K562 (cell line): ENCODE data around the gene LAMB2. TPM values are rescaled to one million over a fixed set of nuclear protein-coding genes. Genes with fewer than 3 reads are reported as not detected.

Source experiments
- ELK1 ChIP-seq: sonication (generic); formaldehyde crosslinking; IDR thresholded peaks from 2 replicates; pipeline ENCODE4 v1.8.1; 2022; ENCODE audit warnings: missing genetic modification reagents
- FOXM1 ChIP-seq, 2 experiments: fragments of 450-650 bp in 1 of 2; sonication (generic) in 1 of 2; formaldehyde crosslinking in 1 of 2; IDR thresholded peaks; 2 replicates each; pipeline versions ENCODE4 v1.6.1 to v1.9.0; 2017 to 2022; ENCODE audit warnings: low read depth in 2 of 2, mild to moderate bottlenecking in 2 of 2, missing genetic modification reagents in 1 of 2, moderate library complexity in 1 of 2
- GABPA ChIP-seq: fragments of 200-800 bp; sonication (Bioruptor generic); conservative IDR thresholded peaks from 2 replicates; pipeline ENCODE4 v1.6.1; 2016; ENCODE audit warnings: low read depth, missing genetic modification characterization, missing compliant biosample characterization
- JUN ChIP-seq, 2 experiments: sonication (generic) in 1 of 2; formaldehyde crosslinking in 1 of 2; IDR thresholded peaks; 2 replicates each; pipeline versions ENCODE4 v1.6.1 to v1.8.0; 2012 to 2022; ENCODE audit warnings: borderline replicate concordance in 2 of 2, mild to moderate bottlenecking in 2 of 2, improper control_type of control experiment in 1 of 2, low read depth in 1 of 2, low read length in 1 of 2, missing genetic modification reagents in 1 of 2
- L3MBTL2 ChIP-seq: fragments of 450-650 bp; IDR thresholded peaks from 2 replicates; pipeline ENCODE4 v1.6.1; 2016; ENCODE audit warnings: mild to moderate bottlenecking, moderate library complexity
- MBD2 ChIP-seq: sonication (generic); IDR thresholded peaks from 2 replicates; pipeline ENCODE4 v1.6.1; 2016; ENCODE audit warnings: low read depth, borderline replicate concordance
- MED1 ChIP-seq: sonication (generic); formaldehyde crosslinking; IDR thresholded peaks from 2 replicates; pipeline ENCODE4 v1.8.1; 2023; ENCODE audit warnings: missing genetic modification reagents, borderline replicate concordance
- MTA3 ChIP-seq: fragments of 450-650 bp; formaldehyde crosslinking; IDR thresholded peaks from 2 replicates; pipeline ENCODE4 v1.6.1; 2017; ENCODE audit warnings: mild to moderate bottlenecking, borderline replicate concordance
- MYC ChIP-seq, 2 experiments: fragments of 250-450 bp in 1 of 2; sonication (Bioruptor Pico) in 1 of 2; IDR thresholded peaks; 2 replicates each; pipeline versions ENCODE4 v1.5.1 to v1.6.1; 2012 to 2021; ENCODE audit warnings: low read depth in 2 of 2, borderline replicate concordance in 1 of 2, improper control_type of control experiment in 1 of 2, low read length in 1 of 2, mild to moderate bottlenecking in 1 of 2, moderate library complexity in 1 of 2
- POLR2AphosphoS2 ChIP-seq: IDR thresholded peaks from 2 replicates; pipeline ENCODE4 v1.6.1; 2012; ENCODE audit warnings: low read length, improper control_type of control experiment
- RBM22 ChIP-seq: fragments of 200-400 bp; formaldehyde crosslinking; IDR thresholded peaks from 2 replicates; pipeline ENCODE4 v1.6.1; 2018; ENCODE audit warnings: low read length, low read depth; ENCODE audit not compliant: poor library complexity, severe bottlenecking
- SMAD4 ChIP-seq: fragments of 250-450 bp; sonication (Bioruptor Pico); conservative IDR thresholded peaks from 2 replicates; pipeline ENCODE4 v1.8.0; 2021; ENCODE audit warnings: inconsistent platforms, mild to moderate bottlenecking, moderate library complexity
- SMARCA5 ChIP-seq: fragments of 450-650 bp; IDR thresholded peaks from 2 replicates; pipeline ENCODE4 v1.6.1; 2016
- ZNF140 ChIP-seq: fragments of 250-450 bp; sonication (Bioruptor Pico); IDR thresholded peaks from 2 replicates; pipeline ENCODE4 v1.8.0; 2021; ENCODE audit warnings: moderate library complexity, mild to moderate bottlenecking, inconsistent platforms
- polyA plus RNA-seq, 8 experiments: library from polyadenylated mRNA; depleted of rRNA in 4 of 8; stranded (reverse) in 5 of 8; unstranded in 3 of 8; fragments of >200 nt; fragmentation: Nextera tagmentation in 2 of 8; fragmentation: Illumina TruSeq in 1 of 8; extraction: Ambion mirVana in 2 of 8; extraction: Trizol in 1 of 8; gene quantifications; 2 replicates each; pipeline versions ENCODE4 v1.2.1 to v1.2.3, GENCODE V29; 2011 to 2014; ENCODE audit warnings: inconsistent platforms in 1 of 8, missing spikeins in 1 of 8
- total RNA-seq, 7 experiments: library from RNA; depleted of rRNA in 6 of 7; stranded (reverse); fragments of >200 nt in 6 of 7; fragmentation: Illumina TruSeq in 2 of 7; extraction: Trizol in 2 of 7; gene quantifications; 2 replicates each; pipeline versions ENCODE4 v1.2.1 to v1.2.3, GENCODE V29; 2011 to 2021; ENCODE audit warnings: low replicate concordance in 1 of 7
- TF ChIP-seq, protein P1 (sequence below), 2 experiments: fragments of 450-650 bp in 1 of 2; sonication (generic) in 1 of 2; formaldehyde crosslinking in 1 of 2; IDR thresholded peaks; 2 replicates each; pipeline versions ENCODE4 v1.7.1 to v1.9.0; 2016 to 2022; ENCODE audit warnings: inconsistent platforms in 1 of 2, mild to moderate bottlenecking in 1 of 2, missing genetic modification reagents in 1 of 2

The LAMB2 gene
- total and polyA plus RNA-seq, 9 of the 15 experiments (the other 6 are each of a cell fraction or from before 2014, with no cell fraction given) = 1.4 to 26.0 (median 16.2) TPM

- TF ChIP-seq MYC (IDR thresholded peaks at IDR 0.05; ENCODE audit: low read depth, low read length) = peak; percentile 53; the same call in 1 of the 2 replicates
- TF ChIP-seq MYC (CRISPR knock-in tag; IDR thresholded peaks at IDR 0.05; ENCODE audit: borderline replicate concordance, low read depth) = no peak
- peak; percentile 66; the same call in 1 of the 2 replicates for TF ChIP-seq POLR2AphosphoS2
- no peak for TF ChIP-seq FOXM1 (IDR thresholded peaks at IDR 0.05; ENCODE audit: low read depth)
- no peak for TF ChIP-seq FOXM1 (CRISPR knock-in tag; IDR thresholded peaks at IDR 0.05; ENCODE audit: low read depth)
- TF ChIP-seq L3MBTL2 = peak; percentile 64; the same call in 1 of the 2 replicates
- no peak for TF ChIP-seq RBM22
- TF ChIP-seq MTA3 = peak; percentile 28; the same call in 1 of the 2 replicates
- no peak for TF ChIP-seq MED1 (CRISPR knock-in tag)
- TF ChIP-seq JUN (IDR thresholded peaks at IDR 0.05; ENCODE audit: borderline replicate concordance, low read depth, low read length) = no peak
- no peak for TF ChIP-seq JUN (CRISPR knock-in tag; IDR thresholded peaks at IDR 0.05; ENCODE audit: borderline replicate concordance)
- TF ChIP-seq SMAD4 (CRISPR knock-in tag) = no peak
- TF ChIP-seq ELK1 (CRISPR knock-in tag) = no peak
- TF ChIP-seq GABPA (tag) = peak; percentile 92
- no peak for TF ChIP-seq ZNF140 (CRISPR knock-in tag)
- TF ChIP-seq, protein P1, sequence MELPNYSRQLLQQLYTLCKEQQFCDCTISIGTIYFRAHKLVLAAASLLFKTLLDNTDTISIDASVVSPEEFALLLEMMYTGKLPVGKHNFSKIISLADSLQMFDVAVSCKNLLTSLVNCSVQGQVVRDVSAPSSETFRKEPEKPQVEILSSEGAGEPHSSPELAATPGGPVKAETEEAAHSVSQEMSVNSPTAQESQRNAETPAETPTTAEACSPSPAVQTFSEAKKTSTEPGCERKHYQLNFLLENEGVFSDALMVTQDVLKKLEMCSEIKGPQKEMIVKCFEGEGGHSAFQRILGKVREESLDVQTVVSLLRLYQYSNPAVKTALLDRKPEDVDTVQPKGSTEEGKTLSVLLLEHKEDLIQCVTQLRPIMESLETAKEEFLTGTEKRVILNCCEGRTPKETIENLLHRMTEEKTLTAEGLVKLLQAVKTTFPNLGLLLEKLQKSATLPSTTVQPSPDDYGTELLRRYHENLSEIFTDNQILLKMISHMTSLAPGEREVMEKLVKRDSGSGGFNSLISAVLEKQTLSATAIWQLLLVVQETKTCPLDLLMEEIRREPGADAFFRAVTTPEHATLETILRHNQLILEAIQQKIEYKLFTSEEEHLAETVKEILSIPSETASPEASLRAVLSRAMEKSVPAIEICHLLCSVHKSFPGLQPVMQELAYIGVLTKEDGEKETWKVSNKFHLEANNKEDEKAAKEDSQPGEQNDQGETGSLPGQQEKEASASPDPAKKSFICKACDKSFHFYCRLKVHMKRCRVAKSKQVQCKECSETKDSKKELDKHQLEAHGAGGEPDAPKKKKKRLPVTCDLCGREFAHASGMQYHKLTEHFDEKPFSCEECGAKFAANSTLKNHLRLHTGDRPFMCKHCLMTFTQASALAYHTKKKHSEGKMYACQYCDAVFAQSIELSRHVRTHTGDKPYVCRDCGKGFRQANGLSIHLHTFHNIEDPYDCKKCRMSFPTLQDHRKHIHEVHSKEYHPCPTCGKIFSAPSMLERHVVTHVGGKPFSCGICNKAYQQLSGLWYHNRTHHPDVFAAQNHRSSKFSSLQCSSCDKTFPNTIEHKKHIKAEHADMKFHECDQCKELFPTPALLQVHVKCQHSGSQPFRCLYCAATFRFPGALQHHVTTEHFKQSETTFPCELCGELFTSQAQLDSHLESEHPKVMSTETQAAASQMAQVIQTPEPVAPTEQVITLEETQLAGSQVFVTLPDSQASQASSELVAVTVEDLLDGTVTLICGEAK (IDR thresholded peaks at IDR 0.05) = peak; percentile 80
- TF ChIP-seq, protein P1 (CRISPR knock-in tag; IDR thresholded peaks at IDR 0.05) = no peak
- 0 out of 2 replicates have a peak, but pooled peaks have one; percentile 21 for TF ChIP-seq MBD2
- no peak for TF ChIP-seq SMARCA5
Observed at GRCh38 chr3:49104427-49105291, 28.2 kb downstream of the LAMB2 start, which contains the start of gene QARS1 (continued).
